IPS-18a (cell line): ENCODE data around the gene ACYP2.

Experiments used
- H3K27ac ChIP-seq: one replicate; pipeline ENCODE4 v1.5.1; 2013; ENCODE audit warnings: low read length
- H3K27me3 ChIP-seq: one replicate; pipeline ENCODE4 v1.6.1; 2013; ENCODE audit warnings: mild to moderate bottlenecking, low read length; ENCODE audit not compliant: control insufficient read depth, insufficient read depth
- H3K36me3 ChIP-seq: one replicate; pipeline ENCODE4 v1.6.1; 2013; ENCODE audit warnings: low read depth, low read length; ENCODE audit not compliant: control insufficient read depth
- H3K4me1 ChIP-seq: one replicate; pipeline ENCODE4 v1.6.1; 2013; ENCODE audit warnings: low read depth, low read length; ENCODE audit not compliant: control insufficient read depth
- H3K4me3 ChIP-seq: one replicate; pipeline ENCODE4 v1.5.1; 2013; ENCODE audit warnings: low read length
- H3K9ac ChIP-seq: one replicate; pipeline ENCODE4 v1.6.1; 2013; ENCODE audit warnings: mild to moderate bottlenecking, low read length, moderate library complexity
- H3K9me3 ChIP-seq: one replicate; pipeline ENCODE4 v1.6.1; 2013; ENCODE audit warnings: low read depth, low read length; ENCODE audit not compliant: control insufficient read depth

ACYP2 gene

DNA sequence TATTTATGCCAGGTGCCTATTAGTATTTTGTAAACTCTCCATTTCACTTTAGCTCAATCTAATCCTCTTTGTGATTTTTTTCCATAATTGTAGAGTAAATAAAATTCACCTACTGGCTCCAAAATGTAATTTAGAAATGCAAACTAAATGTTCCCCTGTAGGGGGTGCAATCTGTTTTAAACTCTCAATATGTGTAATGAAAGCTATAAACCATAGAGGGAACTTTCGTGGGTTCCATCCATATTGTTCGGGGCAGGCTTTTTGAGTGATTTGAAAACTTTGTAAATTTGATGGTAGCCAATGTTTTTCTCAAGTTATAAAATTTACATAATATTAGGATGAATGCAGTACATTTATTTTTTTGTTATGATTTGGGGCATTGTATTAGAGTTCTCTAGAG lies 91.2 kb downstream of the ACYP2 start:
- Histone ChIP-seq H3K9ac (no peak overlapping the region), H3K36me3 (no peaks in the 10 kb centered on the region), H3K4me1 (no peaks in the 10 kb centered on the region), H3K4me3 (no peak overlapping the region), H3K27ac (no peak overlapping the region), H3K9me3 (no peaks in the 10 kb centered on the region), H3K27me3 (no peaks in the 10 kb centered on the region)

GRCh38 chr2:54207666-54208195 lies 92.3 kb downstream of the ACYP2 start:
- no peaks in the 10 kb centered on the region for H3K36me3 ChIP-seq
- H3K27ac ChIP-seq, result no peak overlapping the region
- no peaks in the 10 kb centered on the region for H3K9me3 ChIP-seq
- no peak overlapping the region for H3K4me3 ChIP-seq
- no peaks in the 10 kb centered on the region for H3K4me1 ChIP-seq
- H3K27me3 ChIP-seq, result no peaks in the 10 kb centered on the region
- no peak overlapping the region for H3K9ac ChIP-seq

DNA sequence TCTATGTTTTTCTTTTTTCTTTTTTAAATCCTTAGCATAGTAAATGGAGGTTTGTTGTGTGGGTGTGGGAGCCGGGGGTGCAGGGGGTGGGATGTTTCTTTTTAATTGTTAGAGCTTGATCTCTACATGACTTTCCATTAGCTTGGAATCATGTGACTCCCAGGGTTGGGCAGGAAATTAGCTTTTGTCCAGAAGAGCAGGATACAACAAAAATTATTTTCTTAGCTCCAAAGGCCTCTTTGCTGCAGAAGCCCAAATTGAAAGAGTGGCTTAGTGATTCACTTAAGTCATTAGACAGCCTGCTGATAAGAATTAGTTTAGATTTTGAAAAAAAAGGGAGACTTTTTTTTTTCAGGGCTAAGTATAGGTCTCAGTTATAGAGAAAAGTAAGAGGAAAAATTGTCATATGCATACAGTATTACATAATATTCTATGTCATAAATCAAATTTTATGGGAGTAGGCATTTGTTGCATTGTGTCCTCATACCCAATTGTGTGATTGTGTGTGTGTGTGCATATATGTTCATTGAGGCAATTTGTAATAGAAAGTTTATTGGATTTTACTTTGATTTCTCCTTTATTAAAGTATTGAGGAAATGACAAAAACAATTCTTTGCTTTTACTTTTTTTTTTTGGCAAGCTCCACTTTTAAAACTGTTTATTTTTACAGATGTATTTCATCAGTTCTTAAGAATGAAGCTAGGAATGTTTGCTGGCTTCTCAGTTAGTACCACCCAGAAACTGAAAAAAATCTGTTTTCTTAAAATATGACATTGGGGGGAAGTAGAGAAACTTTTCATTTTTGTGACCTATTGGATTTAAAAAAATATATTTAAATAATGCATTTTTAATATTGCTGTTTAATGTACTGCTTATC lies 93.2 kb downstream of the ACYP2 start:
- Histone ChIP-seq H3K9me3 (no peaks in the 10 kb centered on the region), H3K27me3 (no peaks in the 10 kb centered on the region), H3K27ac (no peak overlapping the region), H3K36me3 (no peaks in the 10 kb centered on the region), H3K9ac (no peak overlapping the region), H3K4me1 (no peaks in the 10 kb centered on the region), H3K4me3 (no peak overlapping the region)

GRCh38 chr2:54209379-54209778 lies 94.0 kb downstream of the ACYP2 start:
- H3K36me3 ChIP-seq, result no peaks in the 10 kb centered on the region
- no peaks in the 10 kb centered on the region for H3K4me1 ChIP-seq
- no peak overlapping the region for H3K9ac ChIP-seq
- H3K27ac ChIP-seq, result no peak overlapping the region
- H3K4me3 ChIP-seq, result no peak overlapping the region
- H3K27me3 ChIP-seq, result no peaks in the 10 kb centered on the region
- no peaks in the 10 kb centered on the region for H3K9me3 ChIP-seq

- Histone ChIP-seq H3K9ac (no peak overlapping the region), H3K36me3 (no peaks in the 10 kb centered on the region), H3K27ac (no peak overlapping the region), H3K4me1 (no peaks in the 10 kb centered on the region), H3K4me3 (no peak overlapping the region), H3K27me3 (no peaks in the 10 kb centered on the region), H3K9me3 (no peaks in the 10 kb centered on the region)
Measured at GRCh38 chr2:54212456-54212855, 97.0 kb downstream of the ACYP2 start.

GRCh38 chr2:54213082-54213481 lies 97.7 kb downstream of the ACYP2 start:
- no peak overlapping the region for H3K9ac ChIP-seq
- no peaks in the 10 kb centered on the region for H3K36me3 ChIP-seq
- H3K27ac ChIP-seq, result no peak overlapping the region
- H3K4me3 ChIP-seq, result no peak overlapping the region
- no peaks in the 10 kb centered on the region for H3K4me1 ChIP-seq
- no peaks in the 10 kb centered on the region for H3K9me3 ChIP-seq
- no peaks in the 10 kb centered on the region for H3K27me3 ChIP-seq

GRCh38 chr2:54224997-54225396 lies 109.6 kb downstream of the ACYP2 start:
- Histone ChIP-seq H3K9me3 (no peaks in the 10 kb centered on the region), H3K4me1 (no peaks in the 10 kb centered on the region), H3K36me3 (no peaks in the 10 kb centered on the region), H3K4me3 (no peak overlapping the region), H3K9ac (no peak overlapping the region), H3K27ac (no peak overlapping the region), H3K27me3 (no peaks in the 10 kb centered on the region)

DNA sequence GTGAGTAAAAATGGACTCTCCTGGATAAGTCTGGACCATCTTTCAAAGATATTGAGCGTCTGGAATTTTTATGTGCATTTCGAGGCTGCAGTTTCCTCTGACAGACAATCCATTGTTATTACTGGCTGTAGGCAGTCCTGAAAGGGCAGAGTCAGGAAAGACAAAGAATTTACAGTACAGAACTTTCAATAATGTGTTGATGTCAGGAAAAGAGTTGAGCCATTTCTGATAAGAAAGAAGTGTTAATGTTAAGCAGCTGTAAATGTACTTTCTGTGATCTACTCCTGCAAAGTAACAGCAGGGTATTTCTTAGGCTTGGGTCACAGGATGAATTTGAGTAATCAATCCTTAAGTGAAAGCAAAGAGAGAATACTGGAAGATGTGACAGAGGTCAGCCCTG lies 110.8 kb downstream of the ACYP2 start:
- H3K36me3 ChIP-seq, result no peaks in the 10 kb centered on the region
- no peaks in the 10 kb centered on the region for H3K27me3 ChIP-seq
- no peaks in the 10 kb centered on the region for H3K9me3 ChIP-seq
- H3K4me3 ChIP-seq, result no peak overlapping the region
- H3K27ac ChIP-seq, result no peak overlapping the region
- H3K9ac ChIP-seq, result no peak overlapping the region
- no peaks in the 10 kb centered on the region for H3K4me1 ChIP-seq

DNA sequence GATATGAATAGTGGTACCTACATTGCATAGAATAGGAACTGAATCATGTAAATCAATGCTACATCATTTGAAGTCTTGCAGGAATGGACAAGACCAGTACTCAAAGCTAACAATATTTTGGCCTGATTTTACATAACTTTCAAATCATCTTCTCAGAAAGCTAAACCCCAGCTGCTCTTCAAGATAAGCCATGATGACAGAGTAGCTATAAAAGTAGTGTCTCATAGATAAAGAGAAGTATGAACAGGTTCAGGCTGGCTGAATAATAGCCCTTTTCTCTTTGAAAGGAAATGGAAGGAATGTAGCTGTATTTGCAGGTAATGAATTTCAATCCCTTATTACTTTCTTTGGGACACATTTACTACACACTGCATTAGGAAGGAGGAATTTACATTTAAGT lies 112.4 kb downstream of the ACYP2 start:
- no peak overlapping the region for H3K27ac ChIP-seq
- no peaks in the 10 kb centered on the region for H3K4me1 ChIP-seq
- no peaks in the 10 kb centered on the region for H3K36me3 ChIP-seq
- no peaks in the 10 kb centered on the region for H3K9me3 ChIP-seq
- no peak overlapping the region for H3K4me3 ChIP-seq
- no peaks in the 10 kb centered on the region for H3K27me3 ChIP-seq
- H3K9ac ChIP-seq, result no peak overlapping the region

GRCh38 chr2:54228945-54229344 lies 113.5 kb downstream of the ACYP2 start:
- Histone ChIP-seq H3K27ac (no peak overlapping the region), H3K9me3 (no peaks in the 10 kb centered on the region), H3K4me1 (no peaks in the 10 kb centered on the region), H3K27me3 (no peaks in the 10 kb centered on the region), H3K9ac (no peak overlapping the region), H3K36me3 (no peaks in the 10 kb centered on the region), H3K4me3 (no peak overlapping the region)

DNA sequence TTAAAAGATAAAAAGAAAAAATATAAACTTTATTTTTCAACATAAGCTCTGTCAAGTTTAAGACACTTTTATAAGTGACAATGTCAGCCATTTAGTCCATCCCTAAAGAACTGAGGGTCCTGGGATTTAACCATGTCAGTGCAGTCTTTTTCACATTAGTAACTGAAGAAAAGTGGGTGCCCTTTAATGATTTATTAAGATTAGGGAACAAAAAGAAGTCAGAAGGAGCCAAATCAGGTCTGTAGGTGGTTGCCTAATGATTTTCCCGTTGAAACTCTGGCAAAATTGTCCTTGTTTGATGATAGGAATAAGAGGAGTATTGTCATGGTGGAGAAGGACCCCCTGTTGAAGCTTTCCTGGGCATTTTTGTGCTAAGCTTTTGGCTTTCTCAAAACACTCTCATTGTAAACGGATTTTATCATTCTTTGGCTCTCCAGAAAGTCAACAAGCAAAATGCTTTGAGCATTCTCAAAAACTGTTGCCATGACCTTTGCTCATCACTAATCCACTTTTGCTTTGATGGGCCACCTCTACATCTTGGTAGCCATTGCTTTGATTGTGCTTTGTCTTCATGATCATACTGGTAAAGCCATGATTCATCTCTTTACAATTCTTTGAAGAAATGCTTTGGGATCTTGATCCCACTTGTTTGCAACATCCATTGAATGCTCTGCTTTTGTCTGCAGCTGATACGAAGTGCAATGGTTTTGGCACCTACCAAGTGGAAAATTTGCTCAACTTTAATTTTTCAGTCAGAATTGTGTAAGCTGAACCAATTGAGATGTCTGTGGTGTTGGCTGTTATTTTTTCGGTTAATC lies 118.6 kb downstream of the ACYP2 start:
- Histone ChIP-seq H3K36me3 (no peaks in the 10 kb centered on the region), H3K27ac (no peak overlapping the region)

More for the DNA sequence above, 118.6 kb downstream of the ACYP2 start:
- Histone ChIP-seq H3K27me3 (no peaks in the 10 kb centered on the region), H3K9ac (no peak overlapping the region), H3K4me1 (no peaks in the 10 kb centered on the region), H3K4me3 (no peak overlapping the region), H3K9me3 (no peaks in the 10 kb centered on the region)
